Activated CD8-positive, alpha-beta memory T cell treated with anti-CD3 and anti-CD28 coated beads, Interleukin-2, amount 50 U/mL, for 1 hour (primary cell): Measurements from ENCODE around the gene SBK2.
"Not testable (repeated sequence)": the region's sequence is repeated elsewhere in the genome, so short reads cannot be mapped to it uniquely, and the experiment has no call there.

Experiments used
- DNase-seq: peaks from one replicate; pipeline ENCODE4 v3.0.0-alpha.2; 2020; ENCODE audit errors: extremely low read depth

Gene SBK2

GRCh38 chr19:55500368-55500952 is 36.5 kb downstream of the SBK2 start:
- no peak for DNase-seq

GRCh38 chr19:55498246-55498840 is 38.6 kb downstream of the SBK2 start:
- DNase-seq: no peak

DNA sequence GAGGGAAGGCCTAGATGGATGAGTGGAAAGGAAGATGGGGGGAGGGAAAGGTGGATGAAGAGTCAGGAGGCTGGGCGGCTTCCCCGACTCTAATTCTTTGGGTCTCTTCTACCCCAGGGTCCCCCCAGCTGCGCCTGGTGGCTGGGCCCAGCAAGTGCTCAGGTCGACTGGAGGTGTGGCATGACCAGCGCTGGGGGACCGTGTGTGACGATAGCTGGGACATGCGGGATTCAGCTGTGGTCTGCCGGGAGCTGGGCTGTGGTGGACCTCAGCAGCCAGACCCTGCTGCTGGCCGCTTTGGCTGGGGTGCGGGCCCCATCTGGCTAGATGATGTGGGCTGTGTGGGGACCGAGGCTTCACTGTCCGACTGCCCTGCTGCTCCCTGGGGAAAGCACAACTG is 39.2 kb downstream of the SBK2 start:
- DNase-seq: no peak

DNA sequence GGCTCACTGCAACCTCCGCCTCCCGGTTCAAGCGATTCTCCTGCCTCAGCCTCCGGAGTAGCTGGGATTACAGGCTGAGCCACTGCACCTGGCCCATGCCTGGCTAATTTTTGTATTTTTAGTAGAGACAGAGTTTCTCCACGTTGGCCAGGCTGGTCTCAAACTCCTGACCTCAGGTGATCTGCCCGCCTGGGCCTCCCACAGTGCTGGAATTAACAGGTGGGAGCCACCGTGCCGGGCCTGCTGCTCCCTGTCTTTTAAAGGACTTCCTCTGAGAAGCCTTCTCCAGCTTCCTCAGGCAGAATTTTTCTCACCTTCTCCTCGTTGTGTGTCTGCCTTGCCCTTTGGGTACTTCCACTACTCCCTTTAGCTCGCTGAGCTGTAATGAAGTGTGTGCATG is 40.1 kb downstream of the SBK2 start:
- not testable (repeated sequence) for DNase-seq

GRCh38 chr19:55495646-55496349 is 41.1 kb downstream of the SBK2 start:
- no peak for DNase-seq

DNA sequence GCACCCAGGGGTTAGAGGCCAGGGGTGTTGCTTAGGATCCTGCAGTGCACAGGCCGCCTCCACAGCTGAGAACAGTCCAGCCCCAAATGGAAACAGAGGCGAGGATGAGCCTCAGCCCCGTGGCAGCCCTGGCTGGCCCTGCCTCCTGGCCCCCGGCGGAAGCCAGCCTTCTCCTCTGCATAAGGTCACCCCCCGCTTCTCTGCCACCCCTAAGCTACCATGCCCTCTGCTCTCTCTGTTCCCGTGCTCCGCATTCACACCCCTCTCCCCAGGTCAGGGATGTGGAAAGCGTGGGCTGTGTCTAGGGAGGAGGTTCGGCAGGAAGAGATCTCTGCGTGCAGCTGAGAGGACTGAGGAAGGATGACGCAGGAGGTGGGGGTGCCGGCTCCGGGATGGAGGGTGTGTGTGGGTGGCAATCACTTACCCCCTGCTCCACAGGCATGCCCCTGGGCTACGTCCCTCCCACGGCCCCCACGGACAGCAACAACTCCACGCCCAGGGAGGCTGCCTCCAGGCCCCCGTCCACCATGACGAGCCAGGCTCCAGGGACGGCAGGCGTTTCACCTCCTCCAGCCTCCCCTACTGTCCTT is 42.7 kb downstream of the SBK2 start:
- no peak for DNase-seq

- DNase-seq: no peak
Observed at GRCh38 chr19:55493645-55494171, 43.2 kb downstream of the SBK2 start.

DNA sequence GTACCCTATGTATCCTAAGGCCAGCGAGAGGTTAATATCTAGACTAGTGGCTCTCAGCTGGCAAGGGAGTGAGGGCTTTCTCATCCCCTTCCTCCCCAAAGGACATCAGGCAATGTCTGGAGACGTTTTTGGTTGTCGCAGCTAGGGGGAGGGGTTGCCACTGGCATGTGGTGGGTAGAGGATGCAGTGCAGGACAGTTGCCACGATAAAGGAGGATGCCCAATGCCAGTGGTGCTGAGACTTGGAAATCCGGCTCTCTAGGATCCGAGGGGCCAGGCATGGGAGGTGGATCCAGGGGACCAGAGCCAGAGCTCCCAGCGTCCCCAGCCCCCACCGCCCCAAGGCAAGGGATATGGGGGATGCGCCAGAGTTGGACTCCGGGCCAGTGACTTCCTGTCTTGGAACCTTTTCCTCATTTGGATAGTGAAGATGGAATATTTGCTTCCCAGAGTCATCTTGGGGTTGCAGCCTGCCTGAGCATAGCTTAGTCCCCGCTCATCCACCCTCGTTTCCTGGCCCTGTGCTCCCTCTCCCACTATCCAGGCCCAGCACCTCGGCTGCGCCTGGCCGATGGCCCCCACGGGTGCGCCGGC is 43.8 kb downstream of the SBK2 start:
- no peak for DNase-seq

DNA sequence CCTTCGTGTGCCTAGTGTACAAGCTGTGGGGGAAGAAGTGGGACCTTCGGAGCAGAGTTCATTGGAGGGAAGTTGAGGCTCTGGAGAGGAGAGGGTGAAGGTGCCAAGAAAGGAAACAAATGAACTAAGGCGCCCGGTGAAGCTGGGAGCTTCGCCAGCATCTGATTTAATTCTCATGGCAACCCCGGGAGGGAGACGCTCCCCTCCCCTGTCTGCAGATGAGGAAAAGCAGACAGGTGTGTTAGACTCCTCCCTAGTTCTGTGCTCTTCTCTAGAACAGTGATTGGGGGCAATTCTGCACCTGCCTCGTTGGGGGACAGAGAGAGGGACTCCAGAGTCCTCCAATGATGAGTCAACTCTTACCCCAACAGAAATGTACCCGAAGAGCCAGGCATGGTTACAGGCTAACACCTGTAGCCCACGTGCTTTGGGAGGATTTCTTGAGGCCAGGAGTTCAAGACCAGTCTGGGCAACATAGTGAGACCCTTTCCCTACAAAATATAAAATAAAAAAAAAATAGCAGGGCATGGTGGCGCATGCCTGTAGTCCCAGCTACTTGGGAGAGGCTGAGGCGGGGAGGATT is 44.5 kb downstream of the SBK2 start:
- no peak for DNase-seq

DNA sequence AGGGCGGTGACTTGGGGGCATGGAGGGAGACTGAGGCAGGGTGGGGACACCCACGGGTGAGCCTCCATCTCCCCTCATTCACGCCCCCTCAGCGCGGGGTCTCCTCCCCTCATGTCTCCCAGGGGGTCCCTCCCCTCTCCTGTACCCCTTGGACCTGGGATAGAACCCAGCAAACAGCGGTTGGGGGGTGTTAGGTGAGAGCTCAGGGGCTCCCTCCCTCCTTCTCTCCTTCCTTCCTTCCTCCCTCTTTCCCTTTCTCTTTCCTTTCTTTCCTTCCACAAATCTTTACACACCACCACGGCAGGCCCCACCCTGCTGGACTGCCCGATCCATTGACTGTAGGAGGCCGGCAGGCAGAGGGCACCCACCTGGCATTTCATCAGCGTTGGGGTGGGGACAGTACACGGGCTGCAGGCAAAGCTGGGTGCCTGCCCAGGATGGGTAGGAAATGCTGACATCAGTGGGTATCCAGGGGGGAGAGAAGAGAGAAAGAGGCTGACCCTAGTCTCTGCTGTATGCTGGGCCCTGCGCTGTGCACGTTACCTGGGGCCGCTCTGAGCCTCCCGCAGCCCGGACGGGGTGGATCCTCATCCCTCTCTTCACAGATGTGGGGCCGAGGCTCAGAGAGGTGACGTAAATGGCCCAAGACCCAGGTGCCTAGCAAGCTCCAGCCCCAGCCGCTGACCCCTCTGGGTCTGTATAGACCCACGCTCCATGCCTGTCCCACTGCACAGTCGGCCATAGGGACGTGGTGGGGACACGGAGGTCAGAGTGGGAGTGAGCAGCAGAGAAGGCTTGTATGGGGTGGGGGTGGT is 45.2 kb downstream of the SBK2 start:
- no peak for DNase-seq

- DNase-seq: no peak
Observed at GRCh38 chr19:55490478-55491432, 46.2 kb downstream of the SBK2 start.

GRCh38 chr19:55489711-55490477 is 47.0 kb downstream of the SBK2 start:
- no peak for DNase-seq

- DNase-seq: no peak
Observed at GRCh38 chr19:55488986-55489710, 47.8 kb downstream of the SBK2 start.

- DNase-seq: no peak
Observed at GRCh38 chr19:55487924-55488687, 48.8 kb downstream of the SBK2 start, which contains the start of gene SSC5D. TSS of gene SSC5D (plus strand) at chr19:55488436. CDS start at chr19:55488590, 154 bp downstream.

DNA sequence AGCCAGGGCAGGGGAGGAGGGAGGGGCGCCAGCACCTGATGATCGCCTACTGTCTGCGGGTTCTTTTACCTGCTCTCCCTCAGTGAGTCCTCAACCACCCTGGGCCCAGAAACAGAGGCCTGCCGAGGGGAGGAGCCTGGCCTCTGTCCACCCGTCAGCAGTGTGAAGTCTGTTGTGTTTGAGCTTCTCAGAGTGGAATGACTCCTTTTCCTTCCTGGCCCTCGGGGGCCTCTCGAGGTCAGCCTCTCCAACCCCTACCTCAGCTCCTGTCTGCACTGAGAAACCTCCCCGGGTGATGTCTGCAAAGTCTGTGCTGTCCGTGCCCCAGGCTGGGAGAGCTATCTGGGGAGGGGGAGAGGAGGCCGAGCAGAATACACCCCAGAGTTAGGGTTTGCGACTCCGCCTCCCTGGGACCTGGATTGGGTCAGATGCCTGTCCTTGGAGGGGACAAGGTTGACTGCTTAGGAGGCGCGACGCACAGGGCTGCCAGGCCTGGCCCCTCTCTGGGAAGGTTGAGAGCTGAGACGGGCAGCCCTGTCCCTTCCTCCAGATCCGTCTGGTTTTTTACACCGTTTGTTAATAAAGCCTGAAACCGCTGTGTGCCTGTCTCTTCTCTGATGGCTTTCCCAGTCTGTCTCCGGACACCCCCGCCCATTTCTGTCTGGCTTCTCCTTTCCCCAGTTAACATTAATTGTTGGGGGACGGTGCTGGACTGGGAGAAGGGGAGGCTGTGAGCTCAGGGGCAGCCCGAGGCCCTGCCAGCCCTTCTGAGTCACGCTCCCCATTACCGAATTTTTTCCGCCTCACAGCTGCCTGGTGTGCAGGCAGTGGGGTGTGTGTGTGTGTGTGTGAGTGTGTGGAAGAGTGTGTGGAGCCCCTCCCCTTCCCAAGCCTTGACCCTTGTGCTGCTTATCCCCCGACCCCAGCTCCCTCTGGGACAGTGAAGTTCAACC is 49.7 kb downstream of the SBK2 start:
- DNase-seq: no peak
